ENCODE measurements around the gene SCRT2.
"Not testable (repeated sequence)": the region's sequence is repeated elsewhere in the genome, so short reads cannot be mapped to it uniquely, and the experiment has no call there.

Gene SCRT2

DNA sequence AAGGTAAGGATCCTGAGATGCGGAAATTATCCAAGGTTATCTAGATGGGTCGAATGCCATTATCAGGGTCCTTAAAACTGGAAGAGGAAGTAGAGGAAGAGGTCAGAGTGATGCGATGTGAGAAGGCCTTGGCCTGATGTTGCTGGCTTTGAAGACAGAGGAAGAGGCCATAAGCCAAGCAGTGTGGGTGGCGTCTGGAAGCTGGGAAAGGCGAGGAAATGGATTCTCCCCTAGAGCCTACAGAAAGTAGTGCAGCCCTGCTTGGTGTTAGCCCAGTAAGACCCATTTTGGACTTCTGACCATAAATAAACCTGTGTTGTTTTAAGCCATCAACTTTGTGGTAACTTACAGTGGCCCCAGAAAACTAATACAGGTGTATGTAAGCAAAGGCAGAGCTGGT lies 24.6 kb downstream of the SCRT2 start:
- no peak for DNase-seq

DNA sequence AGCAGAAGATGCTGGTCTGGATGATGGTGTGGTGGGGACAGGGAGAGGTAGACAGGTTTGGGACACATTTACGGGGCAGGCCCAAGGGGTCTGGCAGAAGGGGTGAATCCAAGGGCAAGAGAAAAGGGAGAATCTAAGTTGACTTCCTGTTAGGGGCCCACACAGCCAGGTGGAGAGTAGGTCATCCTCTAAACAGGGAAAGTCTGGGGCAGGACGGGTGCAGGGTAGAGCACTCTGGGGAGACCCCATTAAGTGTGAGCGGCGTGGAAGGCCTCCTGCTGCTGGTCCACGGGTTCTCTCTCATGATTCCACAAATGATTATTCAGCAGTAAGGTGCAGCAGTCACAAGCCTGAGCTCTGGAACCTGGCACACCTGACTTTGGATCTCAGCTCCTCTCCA lies 25.3 kb downstream of the SCRT2 start:
- no peak for DNase-seq

DNA sequence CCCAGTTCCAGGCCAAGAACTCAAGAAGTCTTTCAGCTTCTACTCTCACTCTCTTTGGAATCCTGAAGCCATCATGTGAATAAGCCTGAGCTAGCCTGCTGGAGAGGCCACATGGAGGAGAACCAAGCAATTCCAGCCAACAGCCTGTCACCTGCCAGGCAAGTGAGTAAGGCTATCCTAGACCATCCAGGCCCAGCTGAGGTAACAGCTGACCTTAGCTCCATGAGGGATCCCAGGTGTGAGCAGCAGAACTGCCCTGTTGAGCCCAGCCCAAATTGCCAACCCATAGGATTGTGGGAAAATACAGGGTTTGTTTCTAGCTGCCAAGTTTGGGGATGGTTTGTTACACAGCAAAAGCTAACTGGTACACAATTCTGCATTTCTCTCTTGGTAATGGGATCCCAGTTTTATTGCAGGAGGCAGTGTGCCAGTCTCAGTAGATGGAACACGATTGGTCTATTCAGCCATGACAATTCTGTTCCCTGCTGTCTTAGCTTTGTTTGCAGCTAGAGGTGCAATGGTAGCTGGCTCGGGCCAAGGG lies 28.1 kb downstream of the SCRT2 start:
- DNase-seq, result no peak

DNA sequence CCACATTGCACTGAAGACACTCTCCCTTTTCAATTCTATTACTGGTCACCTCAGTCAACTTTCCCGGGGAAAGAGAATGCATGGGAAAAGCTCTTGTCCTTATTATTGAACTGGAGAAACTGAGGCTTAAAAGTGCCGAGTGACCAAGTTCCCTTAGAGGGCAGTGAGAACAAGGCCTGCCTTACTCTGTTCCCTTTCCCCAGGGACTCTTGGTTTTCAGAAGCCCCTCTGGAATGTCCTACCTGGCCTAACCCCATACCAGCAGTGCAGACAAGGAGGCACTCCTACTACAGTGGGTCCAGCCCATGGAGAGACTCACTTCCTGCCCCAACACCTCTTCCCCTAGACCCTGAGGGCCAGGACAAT lies 28.8 kb downstream of the SCRT2 start:
- DNase-seq, result no peak

DNA sequence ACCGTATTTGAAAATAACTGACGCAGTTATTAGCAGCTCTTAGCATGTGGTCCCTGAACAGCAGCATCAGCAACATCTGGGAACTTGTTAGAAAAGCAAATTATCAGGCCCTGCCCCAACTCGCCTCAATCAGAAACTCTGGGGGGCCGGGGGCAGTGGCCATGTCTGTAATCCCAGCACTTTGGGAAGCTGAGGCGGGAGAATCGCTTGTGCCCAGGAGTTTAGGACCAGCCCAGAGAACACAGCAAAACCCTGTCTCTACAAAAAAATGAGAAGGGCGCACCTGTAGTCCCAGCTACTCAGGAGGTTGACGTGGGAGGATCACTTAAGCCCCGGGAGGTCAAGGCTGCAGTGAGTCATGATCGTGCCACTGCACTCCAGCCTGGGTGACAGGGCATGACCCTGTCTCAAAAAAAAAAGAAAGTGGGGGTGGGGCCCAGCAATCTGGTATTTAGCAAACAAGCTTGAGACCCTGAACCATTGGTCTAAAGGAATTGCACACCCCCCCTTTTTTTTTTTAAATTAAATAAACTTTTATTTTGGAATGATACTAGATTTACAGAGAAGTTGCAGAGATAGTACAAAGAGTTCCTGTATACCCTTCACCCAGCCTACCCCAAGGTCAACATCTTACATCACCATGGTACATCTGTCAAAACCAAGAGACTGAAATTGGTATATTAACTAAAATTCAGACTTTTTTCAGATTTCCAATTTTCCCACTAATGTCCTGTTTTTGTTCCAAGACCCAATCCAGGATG lies 29.3 kb downstream of the SCRT2 start:
- no peak for DNase-seq

DNA sequence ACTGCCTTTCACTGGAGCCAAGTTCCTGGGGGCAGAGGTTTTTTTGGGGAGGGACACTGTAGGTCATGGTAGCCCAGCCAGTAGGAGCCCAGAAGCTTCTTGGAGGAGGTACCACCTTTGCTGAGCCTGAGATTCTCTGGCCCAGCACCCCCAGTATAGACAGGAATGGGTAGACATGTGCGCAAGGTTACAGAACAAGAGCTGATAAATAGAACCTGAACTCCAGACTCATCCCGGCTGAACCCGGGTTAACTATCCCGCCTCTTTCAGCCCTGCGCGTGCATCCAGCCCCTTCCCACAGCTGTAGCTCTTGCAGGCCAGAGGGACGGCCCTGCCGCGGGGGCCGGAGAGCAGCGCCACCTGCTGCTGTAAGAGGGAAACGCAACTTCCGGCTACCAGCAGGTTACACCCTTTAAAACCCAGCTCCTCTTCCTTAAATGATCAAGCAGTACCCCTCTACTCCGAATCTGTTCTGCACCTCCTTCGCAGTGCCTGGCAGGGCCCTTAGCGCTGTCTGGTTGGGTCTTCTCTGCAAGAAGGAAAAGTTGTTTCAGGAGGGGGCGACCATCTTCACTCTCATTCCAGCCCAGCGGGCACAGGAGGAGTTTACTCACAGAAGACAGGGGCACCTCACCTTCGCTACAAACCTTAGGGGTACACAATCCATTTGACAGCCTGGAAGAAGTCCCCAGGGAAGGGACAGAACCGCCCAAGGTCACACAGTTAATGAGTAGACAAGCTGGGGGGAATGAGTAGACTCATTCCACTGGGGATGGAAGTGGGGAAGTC lies 30.1 kb downstream of the SCRT2 start:
- DNase-seq, result peak; percentile 61

DNA sequence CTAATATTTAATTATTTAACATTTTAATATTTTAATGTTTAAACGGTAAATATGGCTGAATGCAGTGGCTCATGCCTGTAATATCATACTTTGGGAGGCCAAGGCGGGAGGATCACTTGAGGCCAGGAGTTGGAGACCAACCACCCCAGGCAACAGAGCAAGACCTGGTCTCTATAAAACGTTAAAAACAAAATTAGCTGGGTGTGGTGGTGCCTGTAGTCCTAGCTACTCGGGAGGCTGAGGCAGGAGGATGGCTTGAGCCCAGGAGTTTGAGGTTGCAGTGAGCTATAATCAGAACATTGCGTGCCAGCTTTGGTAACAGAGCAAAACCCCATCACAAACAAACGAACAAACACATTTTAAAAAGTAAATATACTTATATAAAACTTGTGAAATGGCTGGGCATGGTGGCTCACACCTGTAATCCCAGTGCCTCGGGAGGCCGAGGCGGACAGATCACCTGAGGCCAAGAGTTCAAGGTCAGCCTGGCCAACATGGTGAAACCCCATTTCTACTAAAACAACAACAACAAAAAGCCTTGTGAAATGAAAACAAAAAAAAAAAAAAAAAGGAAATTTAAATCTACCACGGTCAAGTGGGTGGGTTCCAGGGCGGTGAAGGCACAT lies 30.8 kb downstream of the SCRT2 start:
- no peak for DNase-seq

DNA sequence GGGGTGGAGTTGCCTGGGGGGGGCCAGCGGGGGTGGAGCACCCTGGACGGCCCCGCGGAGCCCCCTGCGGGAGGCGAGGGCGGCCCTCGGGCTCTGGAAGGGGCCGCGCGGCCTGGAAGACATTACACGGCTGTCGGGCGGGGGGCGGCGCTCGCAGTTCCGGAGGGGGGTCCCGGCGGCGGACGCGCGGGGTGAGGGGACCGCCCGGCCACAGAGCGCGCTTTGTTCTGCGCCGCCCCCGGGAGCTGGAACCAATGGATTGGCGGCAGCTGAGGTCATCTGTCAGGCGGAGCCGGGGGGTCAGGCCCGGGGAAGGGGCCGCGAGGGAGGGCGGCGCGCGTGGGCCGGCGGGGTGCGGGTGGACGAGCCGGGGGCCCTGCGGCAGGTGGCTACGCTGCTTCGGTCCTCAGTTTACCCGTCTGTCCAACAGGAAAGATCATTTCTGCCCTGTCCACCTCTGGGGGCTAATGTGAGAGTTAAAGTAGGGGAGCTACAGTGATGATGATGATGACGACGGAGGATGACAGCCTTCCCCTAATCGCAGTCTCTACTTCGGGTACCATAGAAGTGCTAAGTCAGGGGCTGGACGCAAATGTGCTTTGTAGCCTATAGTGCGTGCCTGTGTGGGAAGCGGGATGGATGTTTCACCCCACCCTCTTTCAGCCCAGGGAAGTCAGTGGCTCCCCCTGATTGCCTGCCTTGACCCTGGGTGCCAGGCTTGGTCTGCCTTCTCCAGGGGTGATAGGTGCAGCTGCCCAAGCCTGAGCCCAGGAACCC lies 33.0 kb downstream of the SCRT2 start:
- DNase-seq, result no peak

DNA sequence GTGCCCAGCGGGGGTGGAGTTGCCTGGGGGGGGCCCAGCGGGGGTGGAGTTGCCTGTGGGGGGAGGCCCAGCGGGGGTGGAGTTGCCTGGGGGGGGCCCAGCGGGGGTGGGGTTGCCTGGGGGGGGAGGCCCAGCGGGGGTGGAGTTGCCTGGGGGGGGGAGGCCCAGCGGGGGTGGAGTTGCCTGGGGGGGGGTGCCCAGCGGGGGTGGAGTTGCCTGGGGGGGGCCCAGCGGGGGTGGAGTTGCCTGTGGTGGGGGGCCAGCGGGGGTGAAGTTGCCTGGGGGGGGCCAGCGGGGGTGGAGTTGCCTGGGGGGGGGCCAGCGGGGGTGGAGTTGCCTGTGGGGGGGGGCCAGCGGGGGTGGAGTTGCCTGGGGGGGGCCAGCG lies 33.6 kb downstream of the SCRT2 start:
- DNase-seq, result not testable (repeated sequence)

DNA sequence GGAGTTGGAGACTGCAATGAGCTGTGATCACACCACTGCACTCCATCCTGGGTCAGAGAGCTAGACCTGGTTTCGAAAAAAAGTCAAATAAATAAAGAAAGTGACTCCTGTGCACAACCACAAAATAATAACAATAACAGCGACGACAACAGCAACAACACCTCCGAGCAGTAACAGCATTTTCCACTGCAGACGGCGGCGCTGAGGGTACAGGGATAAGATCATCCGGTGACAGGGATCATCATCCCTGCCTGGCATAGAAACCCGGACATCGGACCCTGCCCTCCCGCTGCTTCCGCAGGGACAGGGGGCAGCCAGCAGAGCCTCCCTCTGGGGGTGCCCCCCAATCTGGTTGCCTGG lies 34.1 kb downstream of the SCRT2 start:
- no peak for DNase-seq

DNA sequence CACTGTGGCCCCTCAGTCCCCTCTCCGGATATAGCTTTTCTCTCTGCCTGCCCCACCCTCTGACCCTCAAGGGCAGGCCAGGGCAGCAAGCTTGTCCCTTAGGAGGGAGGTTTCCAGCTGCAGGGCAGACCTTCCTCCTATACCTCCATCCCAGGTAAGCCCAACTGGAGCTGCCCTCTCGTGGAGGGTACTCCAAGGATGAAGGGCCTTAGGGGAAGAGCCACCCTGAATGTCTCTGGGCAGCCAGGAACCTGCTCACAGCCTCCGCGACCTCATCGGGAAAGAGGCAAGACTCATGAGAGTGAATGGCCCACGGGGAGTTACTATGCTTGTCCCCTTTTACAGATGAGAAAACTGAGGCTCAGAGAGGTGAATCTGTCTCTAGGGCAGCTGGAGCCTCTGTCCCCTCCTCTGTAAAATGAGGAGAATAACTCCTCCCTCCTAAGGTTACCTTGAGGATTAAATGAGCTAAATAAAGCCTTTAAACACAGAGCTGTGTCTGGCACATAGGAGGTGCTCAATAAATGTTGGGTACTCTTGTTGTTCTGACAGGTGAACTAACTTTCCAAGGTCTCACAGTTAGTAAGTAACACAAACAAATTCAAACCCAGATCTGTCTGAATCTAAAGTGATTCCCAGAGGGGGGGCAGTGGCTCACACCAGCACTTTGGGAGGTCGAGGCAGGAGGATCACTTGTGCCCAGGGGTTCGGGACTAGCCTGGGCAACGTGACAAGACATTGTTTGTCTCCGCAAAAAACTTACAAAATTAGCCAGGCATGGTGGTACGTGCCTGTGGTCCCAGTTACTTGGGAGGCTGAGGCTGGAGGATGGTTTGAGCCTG lies 34.7 kb downstream of the SCRT2 start:
- DNase-seq, result no peak

DNA sequence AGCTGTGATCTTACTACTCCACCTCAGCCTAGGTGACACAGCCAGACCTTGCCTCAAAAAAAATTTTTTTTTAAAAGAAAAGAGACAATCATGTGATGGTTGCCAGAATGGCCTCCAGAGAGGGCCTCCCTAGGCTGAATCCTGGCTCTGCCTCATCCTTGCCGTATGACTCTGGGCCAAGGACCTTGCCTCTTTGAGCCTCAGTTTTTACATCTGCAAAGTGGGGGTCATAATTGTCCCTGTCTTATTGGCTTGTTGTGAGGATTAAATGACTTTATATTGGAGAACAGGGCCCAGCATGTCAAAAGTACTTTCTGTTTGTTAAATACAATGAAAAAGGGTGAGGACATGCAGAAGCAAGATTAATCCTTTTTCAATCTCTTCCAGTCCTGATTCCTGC lies 37.0 kb downstream of the SCRT2 start:
- DNase-seq, result no peak

DNA sequence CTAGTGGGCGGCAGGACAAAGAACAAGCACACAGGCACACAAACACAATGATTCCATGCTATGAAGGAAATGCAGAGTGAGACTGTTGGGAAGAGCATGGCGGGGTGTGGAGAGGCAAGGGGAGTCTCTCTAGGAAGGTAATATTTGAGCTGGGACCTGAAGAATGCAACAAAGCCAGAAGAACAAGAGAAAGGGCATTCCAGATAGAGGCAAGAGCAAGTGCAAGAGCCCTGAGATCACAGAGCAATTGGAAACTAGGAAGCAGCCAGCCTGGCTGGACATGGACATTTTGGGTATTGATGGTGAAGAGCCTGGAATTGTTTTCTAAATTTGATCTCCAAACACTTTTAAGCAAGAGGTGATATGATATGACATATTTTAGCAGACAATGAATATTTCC lies 38.0 kb downstream of the SCRT2 start:
- no peak for DNase-seq

DNA sequence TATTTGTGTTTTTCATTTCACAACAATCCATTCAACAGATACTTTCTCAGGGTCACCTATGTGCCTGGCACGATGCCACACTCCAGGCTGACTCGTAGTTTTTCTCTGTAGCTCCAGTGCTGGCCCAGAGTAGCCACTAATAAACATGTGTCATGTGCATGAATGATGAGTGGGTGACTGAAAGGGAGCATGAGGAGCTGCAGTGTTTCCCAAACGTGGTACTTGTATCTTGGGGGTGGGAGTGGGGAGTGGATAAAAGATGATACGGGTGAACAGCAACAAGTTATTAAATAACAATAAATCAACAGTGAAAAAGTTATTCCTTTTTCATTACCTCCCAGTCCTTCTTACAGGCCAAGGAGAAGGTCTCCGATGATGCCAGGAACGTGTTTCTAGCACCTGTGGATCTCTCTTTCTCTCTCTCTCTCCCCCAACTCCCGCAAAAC lies 39.7 kb downstream of the SCRT2 start:
- no peak for DNase-seq

DNA sequence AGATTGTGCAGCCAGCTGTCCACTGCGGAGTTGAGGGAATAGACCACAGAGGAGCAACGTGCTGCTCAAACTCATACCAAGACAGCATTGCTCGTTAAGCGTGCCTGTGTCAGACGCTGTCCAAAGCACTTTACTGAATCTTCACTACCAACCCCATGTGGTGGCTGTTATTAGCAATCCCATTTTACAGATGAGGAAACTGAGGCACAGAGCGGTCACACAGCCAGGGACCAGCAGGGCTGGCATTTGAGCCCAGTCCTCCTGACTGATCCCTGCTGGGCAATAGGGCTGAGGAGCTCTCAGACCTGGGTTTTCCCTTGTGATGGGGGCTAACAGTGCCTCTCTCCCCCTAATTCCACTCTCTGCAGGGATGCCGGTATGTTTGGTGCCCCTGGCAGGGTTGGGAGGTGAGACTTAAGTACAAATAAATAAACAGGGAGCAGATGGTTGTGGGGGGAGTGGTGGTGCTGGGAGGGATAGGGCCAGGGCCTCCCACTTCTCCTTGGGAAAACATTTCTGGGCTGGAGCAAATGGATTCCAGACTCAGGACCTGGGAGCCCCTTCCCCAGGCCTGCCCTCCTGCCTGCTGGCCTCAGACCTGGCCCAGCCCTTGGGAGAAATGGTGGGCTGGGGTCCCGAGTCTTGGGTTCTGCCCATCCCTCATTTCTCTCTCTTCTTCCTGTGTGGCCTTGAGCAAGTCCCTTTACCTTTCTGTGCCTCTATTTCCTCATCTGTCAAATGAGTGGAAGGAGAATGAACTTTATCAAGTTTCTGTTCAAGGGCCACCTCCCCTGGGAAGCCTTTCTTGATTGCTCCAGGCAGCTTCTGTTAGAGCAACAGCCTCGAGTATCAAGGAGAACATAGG lies 40.3 kb downstream of the SCRT2 start:
- no peak for DNase-seq

DNA sequence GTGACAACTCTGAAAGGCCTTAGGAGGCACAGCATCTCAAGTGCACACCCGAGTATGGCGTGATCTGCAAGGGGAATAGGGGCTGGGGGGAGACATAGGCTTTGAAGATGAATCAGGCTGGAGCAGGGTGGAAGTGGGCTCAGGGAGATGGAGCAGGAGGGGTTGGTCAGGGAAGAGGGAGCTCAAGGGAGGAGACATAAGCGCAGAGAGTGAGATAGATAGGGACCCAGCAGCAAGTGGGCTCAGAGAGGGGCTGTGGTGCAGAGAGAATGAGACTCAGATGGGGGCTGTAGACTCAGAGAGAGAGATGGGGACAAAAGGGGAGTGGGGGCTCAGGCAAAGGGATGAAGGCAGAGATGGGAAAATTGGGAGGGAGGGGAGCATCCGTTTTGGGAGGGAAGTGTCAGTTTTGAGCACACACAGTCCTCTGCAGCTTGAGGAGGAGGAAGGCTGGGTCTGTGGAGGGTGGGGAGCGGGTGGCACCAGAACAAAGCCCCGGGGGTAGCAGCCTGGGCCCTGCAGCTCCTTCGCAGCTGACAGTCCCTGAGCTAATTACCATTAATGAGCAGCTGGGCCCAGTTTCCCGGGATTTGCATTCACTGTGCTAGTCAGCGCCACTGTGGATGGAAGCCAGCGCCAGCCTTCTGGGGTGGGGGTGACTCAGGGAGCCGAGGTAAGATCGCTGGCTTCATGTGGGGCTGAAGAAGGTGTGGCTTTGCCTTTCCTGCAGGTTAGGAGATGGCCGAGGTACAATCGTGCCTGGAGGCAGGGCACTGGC lies 41.3 kb downstream of the SCRT2 start:
- no peak for DNase-seq

DNA sequence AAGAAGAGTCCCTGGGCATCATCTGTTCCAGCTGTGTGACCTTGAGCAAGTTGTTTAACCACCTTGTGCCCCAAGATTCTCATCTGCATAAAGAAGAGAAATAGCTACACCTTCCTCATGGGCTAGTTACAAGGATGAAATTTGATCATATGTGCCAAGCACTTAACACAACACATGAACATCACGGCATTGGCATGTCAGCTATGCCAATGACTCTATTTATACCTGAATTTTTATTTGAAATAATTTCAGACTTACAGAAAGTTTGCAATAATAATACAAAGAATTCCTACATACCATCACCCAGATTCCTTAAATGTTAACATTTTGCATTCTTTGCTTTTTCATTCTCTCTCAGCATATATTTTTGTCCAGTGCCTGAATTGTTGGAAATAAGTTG lies 44.5 kb downstream of the SCRT2 start:
- DNase-seq, result no peak

DNA sequence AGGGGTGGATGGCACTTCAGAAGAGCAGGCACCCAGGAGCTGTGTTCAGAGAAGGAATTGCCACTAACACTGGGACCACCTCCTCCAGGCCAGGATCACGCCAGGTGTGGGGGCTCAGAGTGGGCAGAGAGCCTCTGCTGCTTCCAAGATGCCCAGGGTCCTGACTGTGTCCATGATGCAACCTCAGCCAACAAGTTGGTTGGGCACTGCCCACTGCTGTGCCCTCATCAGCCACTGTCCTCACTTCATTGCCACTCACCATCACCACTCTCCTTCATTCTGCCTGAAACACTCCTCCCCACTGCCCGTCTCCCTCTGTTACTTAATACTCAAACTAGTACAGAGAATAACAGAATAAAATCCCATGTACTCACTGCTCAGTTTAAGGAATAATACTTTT lies 49.0 kb downstream of the SCRT2 start:
- DNase-seq, result no peak

DNA sequence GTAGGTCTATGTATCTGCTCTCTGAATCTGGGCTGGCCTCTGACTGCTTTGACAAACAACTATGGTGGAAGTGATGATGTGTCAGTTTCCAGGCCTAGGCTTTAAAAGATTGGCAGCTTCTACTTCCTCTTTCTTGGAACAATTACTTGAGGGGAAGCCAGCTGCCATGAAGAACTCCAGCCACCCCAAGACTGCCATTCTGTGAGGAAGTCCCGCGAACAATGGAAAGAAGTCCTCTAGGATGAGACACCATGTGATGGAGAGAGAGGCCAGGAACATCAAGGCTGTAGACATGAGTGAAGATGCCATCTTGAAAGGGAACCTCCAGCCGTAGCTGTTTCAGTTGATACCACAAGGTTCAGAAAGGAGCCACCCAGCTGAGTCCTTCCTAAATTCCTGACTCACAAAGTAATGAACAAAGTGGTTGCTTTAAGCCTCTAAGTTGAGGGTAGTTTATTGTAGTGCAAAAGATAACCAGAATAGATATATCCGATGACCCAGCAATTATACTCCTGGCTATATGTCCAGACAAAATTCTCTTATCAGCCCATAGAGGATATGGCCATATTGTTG lies 50.2 kb downstream of the SCRT2 start:
- no peak for DNase-seq

DNA sequence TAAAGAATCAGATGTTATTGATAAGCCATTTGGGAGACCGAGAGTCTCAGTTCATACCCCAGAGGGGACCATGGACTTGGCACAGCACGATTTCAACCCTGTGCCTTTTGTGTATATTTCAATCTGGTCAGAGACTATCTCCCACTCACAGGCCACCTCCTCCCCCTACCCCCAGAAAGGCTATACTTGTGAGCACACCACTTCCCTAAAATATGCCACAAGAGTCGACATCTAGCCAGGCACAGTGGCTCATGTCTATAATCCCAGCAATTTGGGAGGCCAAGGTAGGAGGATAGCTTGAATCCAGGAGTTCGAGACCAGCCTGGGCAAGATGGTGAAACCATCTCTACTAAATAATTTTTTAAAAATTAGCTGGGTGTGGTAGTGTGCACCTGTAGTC lies 51.9 kb downstream of the SCRT2 start:
- no peak for DNase-seq
